ENCODE measurements around the gene TBCK.

TBCK gene

GRCh38 chr4:106049490-106049889, 266.5 kb downstream of the TBCK start:
- no peak for TF ChIP-seq CTCF (conservative IDR thresholded peaks at IDR 0.05; ENCODE audit: control insufficient read depth, insufficient read depth, low read depth, low read length)
- no peak overlapping the region for H3K4me3 ChIP-seq (ENCODE audit: control insufficient read depth, low read depth, low read length)
- no peak for DNase-seq (ENCODE audit: low read depth)

DNA sequence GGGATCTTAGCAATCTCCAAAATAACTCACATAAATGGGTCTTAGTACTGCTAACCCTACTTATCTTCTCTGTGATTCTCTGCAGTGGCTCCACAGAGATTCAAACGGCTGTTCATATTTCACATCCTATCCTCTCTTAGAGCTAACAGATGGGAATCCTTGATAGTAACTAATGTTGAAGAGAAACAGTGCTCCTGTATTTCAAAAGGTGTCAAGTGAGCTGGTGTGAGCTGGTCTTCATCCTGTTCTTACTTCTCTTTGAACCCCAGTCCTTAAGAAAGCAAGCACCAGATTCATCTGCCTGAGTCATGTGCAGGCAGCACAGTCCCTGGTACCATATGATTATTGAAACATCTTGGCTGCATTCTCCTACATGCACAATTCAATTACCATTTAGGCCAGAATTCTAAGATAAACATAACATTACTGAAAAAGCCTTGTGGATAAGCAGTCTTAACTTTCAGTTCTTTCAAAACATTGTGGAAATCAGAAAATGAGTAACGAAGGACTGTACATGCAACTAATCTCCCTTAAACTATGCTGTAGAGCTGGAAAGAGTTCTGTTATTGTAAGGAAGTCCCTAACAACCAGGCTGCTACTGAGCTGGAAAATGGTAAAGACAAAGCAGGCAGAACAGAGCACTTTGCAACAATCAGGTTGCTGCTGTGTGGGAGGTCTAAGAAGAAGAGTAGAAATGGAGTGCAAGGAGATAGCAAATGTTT, 267.6 kb downstream of the TBCK start:
- H3K4me3 ChIP-seq (ENCODE audit: control insufficient read depth, low read depth, low read length), result no peak overlapping the region
- DNase-seq (ENCODE audit: low read depth), result no peak
- TF ChIP-seq CTCF (conservative IDR thresholded peaks at IDR 0.05; ENCODE audit: control insufficient read depth, insufficient read depth, low read depth, low read length), result no peak

DNA sequence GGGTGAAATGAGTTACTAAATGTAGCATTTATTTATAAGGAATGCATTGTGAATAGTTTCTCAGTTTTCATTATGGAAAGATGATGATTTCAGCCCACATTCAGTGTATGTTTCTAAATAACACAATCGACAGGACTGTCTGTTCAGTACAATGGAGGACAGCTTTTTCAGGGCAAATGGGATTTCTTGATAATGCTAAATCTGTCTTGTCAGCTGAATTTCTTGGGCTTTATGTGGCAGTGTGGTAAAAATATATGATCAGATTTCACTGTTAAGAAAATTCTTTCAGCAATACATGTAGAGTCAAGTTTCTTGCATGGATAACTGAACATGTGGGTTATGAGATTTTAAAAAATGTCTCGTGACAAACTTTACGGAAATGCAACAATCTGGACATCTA, 269.9 kb downstream of the TBCK start:
- no peak for DNase-seq (ENCODE audit: low read depth)
- no peak overlapping the region for H3K4me3 ChIP-seq (ENCODE audit: control insufficient read depth, low read depth, low read length)
- TF ChIP-seq CTCF (conservative IDR thresholded peaks at IDR 0.05; ENCODE audit: control insufficient read depth, insufficient read depth, low read depth, low read length), result no peak

DNA sequence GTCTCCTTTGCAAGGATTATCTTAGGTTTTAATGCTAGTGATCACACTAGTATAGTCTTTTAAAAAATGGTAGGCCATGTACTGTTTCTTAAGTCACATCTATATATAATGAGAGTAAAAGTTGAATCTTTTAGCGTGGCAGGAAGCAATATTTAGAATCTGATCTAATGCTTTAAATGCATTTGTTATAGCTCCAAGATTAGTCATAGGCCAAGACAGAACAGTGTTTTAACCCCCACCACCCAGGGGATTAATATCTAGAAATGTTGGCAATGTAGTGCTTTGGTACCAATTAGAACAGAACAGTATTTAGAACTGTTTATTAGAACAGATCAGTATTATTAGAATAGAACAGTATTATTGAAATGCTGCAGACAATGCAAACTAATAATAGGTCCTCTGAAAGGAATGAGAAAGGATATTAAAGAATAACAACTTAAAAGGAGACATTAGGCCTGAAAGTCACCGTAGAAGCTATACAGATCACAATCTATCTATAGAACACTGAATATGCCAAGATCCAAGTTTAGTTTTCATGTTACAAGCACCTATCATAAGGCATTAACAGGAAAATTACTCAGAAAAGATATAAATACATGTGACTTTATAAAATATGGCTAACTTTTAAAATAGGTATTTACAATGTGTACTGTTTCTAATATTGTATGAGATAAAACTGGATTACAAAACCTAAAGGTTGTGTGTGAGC, 274.6 kb downstream of the TBCK start:
- no peak for TF ChIP-seq CTCF (conservative IDR thresholded peaks at IDR 0.05; ENCODE audit: control insufficient read depth, insufficient read depth, low read depth, low read length)
- peak; percentile 16 for DNase-seq (ENCODE audit: low read depth)
- no peak overlapping the region for H3K4me3 ChIP-seq (ENCODE audit: control insufficient read depth, low read depth, low read length)

DNA sequence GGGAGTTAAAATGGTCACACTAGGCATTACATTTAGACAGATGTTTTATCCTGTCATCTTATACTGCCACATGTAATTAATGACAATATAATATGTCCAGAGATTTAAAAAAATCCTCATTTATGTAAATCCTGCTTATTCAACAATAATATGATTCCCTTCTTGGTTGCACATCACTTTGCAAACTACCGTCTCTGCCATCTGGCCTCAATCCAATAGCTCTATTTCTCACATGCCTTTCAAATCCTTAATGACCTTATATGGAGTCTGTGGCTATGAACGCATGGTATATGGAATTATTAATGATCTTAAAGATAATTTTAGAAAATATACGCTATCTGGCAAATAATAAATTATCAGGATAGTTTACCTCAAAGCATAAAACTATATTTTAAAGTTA, 276.2 kb downstream of the TBCK start:
- H3K4me3 ChIP-seq (ENCODE audit: control insufficient read depth, low read depth, low read length), result no peak overlapping the region
- no peak for TF ChIP-seq CTCF (conservative IDR thresholded peaks at IDR 0.05; ENCODE audit: control insufficient read depth, insufficient read depth, low read depth, low read length)
- peak; percentile 28 for DNase-seq (ENCODE audit: low read depth)

- no peak overlapping the region for H3K4me3 ChIP-seq (ENCODE audit: control insufficient read depth, low read depth, low read length)
- DNase-seq (ENCODE audit: low read depth), result no peak
These were observed 277.1 kb downstream of the TBCK start for GRCh38 chr4:106038908-106039307.

More at GRCh38 chr4:106038908-106039307, 277.1 kb downstream of the TBCK start:
- no peak for TF ChIP-seq CTCF (conservative IDR thresholded peaks at IDR 0.05; ENCODE audit: control insufficient read depth, insufficient read depth, low read depth, low read length)

Data from fibroblast of mammary gland (primary cell).